GM12864 (cell line): Measurements from ENCODE around the gene CPE.

Experiments
- DNase-seq: peaks from one replicate; pipeline ENCODE4 v3.0.0-alpha.2; 2011; ENCODE audit warnings: low read depth
- H3K4me3 ChIP-seq: 2 replicates; pipeline ENCODE4 v1.5.1; 2011; ENCODE audit warnings: mild to moderate bottlenecking, low read depth, low read length, control low read depth
- CTCF ChIP-seq: IDR thresholded peaks from 2 replicates; pipeline ENCODE4 v1.5.1; 2011; ENCODE audit warnings: low read depth, mild to moderate bottlenecking, moderate library complexity, low read length, control low read depth, inconsistent platforms; ENCODE audit errors: missing control alignments

CPE gene

DNA sequence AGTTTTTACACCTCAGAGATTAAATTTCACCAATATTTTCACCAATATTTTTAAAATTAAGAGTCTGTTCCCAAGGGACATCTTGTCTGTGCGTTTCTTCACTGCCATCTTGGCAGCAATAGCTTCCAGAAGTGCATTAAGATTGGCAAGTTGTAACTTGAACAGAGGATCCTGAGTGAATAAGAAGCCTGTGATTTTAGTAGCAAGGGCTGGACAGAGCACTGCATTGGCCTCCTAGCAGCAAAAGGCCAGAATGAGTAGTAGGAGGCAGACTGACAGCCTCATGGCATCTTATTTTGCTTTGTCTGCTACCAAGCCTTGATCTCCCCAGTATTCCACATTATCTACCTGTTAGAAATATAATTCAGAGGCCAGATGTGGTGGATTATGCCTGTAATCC lies 138.4 kb downstream of the CPE start:
- no peak for TF ChIP-seq CTCF
- no peak for DNase-seq
- no peak overlapping the region for H3K4me3 ChIP-seq

DNA sequence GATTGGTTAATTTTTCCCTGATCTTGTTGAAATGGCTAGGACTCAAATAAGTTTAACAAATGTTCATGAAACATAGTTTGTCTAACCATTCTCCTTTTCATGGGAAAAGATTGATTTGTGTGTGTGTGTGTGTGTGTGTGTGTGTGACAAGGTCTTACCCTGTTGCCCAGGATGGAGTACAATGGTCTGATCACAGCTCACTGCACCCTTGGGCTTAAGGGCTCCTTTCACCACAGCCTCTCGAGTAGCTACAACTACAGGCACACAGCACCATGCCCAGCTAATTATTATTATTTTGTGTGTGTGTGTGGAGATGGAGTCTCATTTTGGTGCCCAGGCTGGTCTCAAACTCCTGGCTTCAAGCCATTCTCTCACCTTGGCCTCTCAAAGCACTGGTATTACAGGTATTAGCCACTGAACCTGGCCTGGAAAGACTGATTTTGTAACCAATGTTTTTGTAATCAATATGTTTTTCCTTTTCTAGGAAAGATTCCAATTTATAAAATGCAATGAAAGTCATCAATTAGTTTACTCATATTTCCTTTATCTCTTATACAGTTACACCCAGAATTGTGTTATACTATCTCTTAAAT lies 139.3 kb downstream of the CPE start:
- no peak for DNase-seq
- no peak for TF ChIP-seq CTCF
- H3K4me3 ChIP-seq, result no peak overlapping the region

DNA sequence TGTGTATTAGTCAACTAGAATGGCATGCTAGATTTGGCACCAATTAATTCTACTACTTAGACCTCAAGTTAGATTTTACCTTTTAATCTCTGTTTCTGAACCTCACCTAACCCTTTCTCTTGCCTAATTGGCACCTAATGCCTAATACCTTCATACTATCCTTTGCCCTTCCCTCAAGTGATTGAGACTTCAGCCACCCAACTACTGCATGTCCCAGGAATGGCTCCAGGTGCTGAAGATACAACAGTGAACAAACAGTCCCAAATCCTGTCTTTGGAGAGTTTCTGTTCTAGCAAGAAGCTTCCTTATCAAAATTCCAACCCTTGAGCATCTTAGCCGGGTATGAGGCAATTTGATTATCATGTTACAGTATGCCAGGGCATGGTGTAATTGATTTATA lies 139.9 kb downstream of the CPE start:
- no peak for TF ChIP-seq CTCF
- no peak for DNase-seq
- H3K4me3 ChIP-seq, result no peak overlapping the region

- no peak for DNase-seq
- no peak for TF ChIP-seq CTCF
- H3K4me3 ChIP-seq, result no peak overlapping the region
Observed at GRCh38 chr4:165519591-165519990, 140.8 kb downstream of the CPE start.

GRCh38 chr4:165520086-165520485 lies 141.3 kb downstream of the CPE start:
- TF ChIP-seq CTCF, result no peak
- no peak overlapping the region for H3K4me3 ChIP-seq

GRCh38 chr4:165522050-165522449 lies 143.2 kb downstream of the CPE start:
- no peak for DNase-seq
- TF ChIP-seq CTCF, result no peak
- no peak overlapping the region for H3K4me3 ChIP-seq

More at GRCh38 chr4:165520086-165520485, 141.3 kb downstream of the CPE start:
- no peak for DNase-seq

DNA sequence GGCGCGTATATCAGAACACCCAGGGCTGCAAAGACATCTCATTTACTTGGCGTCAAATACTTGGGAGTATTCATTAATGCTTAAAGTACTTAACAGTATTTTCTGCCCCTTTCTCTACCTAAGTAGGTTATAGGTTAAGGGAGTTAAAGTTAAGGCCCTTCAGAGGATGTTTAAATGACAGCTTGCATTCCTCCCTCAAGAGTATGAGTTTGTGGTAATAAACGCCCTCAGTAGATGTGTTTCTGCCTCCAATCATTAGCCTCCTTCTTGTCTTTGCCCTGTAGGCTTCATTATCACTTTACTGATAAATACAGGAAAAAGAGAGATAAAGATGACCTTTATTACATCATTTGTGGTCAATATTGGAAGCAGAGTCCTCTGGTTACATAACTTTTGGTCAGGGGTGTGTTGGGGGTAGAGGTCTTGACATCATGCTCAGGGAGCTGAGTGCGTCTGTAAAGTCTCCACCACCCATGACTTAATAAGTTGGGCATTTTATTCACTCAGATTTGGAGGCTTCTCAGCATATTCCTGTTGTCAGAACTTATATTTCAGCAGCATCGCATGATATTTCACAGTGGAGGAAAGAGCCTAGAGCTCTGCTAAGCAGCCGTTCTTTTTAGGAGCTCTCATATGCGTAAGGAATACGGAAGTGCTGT lies 145.9 kb downstream of the CPE start:
- TF ChIP-seq CTCF, result no peak
- H3K4me3 ChIP-seq, result no peak overlapping the region
- DNase-seq, result no peak
